Measurements from ENCODE around the gene MPP3. TPM values are rescaled to one million over a fixed set of nuclear protein-coding genes. Genes with fewer than 3 reads are reported as not detected.

MPP3 gene
- total and polyA plus RNA-seq, 2 donors (not counting 1 experiment from before 2014, with no cell fraction given): 0.16 TPM; not detected in 1

GRCh38 chr17:43778337-43779144 lies 54.4 kb downstream of the MPP3 start, which contains the start of gene DUSP3:
Gene DUSP3, minus strand, starts transcription at chr17:43778977. Its CDS starts 53 bp downstream, at chr17:43778924.
- TF ChIP-seq EZH2 (IDR thresholded peaks at IDR 0.05; ENCODE audit: borderline replicate concordance, insufficient read depth, low read depth, low read length, poor library complexity, severe bottlenecking): no peak
- no peak for TF ChIP-seq CTCF (IDR thresholded peaks at IDR 0.05)
- no peaks in the 10 kb centered on the region for H3K9me3 ChIP-seq (ENCODE audit: control extremely low read depth in 1 of 3, control insufficient read depth in 2 of 3, insufficient read depth in 1 of 3, low read length in 2 of 3)
- Mint-ChIP-seq H3K4me3 (peak within 1 kb of the TSS; percentile 94), H3K27ac (peak within 1 kb of the TSS; percentile 79), H3K27me3 (peaks cover 29% of the 10 kb centered on the region), H3K9me3 (ENCODE audit: insufficient read depth) (no peaks in the 10 kb centered on the region), H3K4me1 (peaks cover 16% of the 10 kb centered on the region)
- peak within 1 kb of the TSS; percentile 87 for H2AFZ ChIP-seq (ENCODE audit: insufficient read depth, low read depth, low read length, poor library complexity, severe bottlenecking)
- ChIA-PET CTCF (interaction anchor here (0.5 to 1.3 kb wide), 4 partner anchors 11 to 85 kb away, joined by 3 to 5 read pairs (median 4); no protein-coding TSS in a partner anchor), POLR2A (no interaction called here)
- H3K27me3 ChIP-seq (replicated peaks in 1 of 4; ENCODE audit: control extremely low read depth in 1 of 4, control insufficient read depth in 3 of 4, insufficient read depth in 4 of 4, low read length in 3 of 4): peaks cover 0 to 23% (median 9%) of the 10 kb centered on the region in 4 experiments
- H3K36me3 ChIP-seq (replicated peaks in 1 of 2; ENCODE audit: control extremely low read depth in 1 of 2, control insufficient read depth in 1 of 2, extremely low read depth in 1 of 2, insufficient read depth in 2 of 2, low read length in 1 of 2): peaks cover 0 to 7% of the 10 kb centered on the region in 2 experiments
- WGBS (ENCODE audit: insufficient coverage): under 1% methylated on average over 100 of the region's 100 CpGs
- intact Hi-C loops (cut with micrococcal nuclease): no loop called here
- DNase-seq (peak; percentile 87), ATAC-seq (ENCODE audit: low read depth) (peak; percentile 96)
- peak within 1 kb of the TSS; percentile 64 to 86 for H3K27ac ChIP-seq (ENCODE audit: low read length in 2 of 2)
- H3K9ac ChIP-seq (ENCODE audit: low read length): peak within 1 kb of the TSS; percentile 94
- peaks cover 16 to 27% of the 10 kb centered on the region in 2 donors for H3K4me1 ChIP-seq (ENCODE audit: control insufficient read depth in 2 of 2, insufficient read depth in 2 of 2, low read length in 2 of 2)
- H3K4me2 ChIP-seq (replicated peaks; ENCODE audit: low read depth, low read length, poor library complexity, severe bottlenecking): peak within 1 kb of the TSS; percentile 91
- H3K79me2 ChIP-seq (ENCODE audit: control insufficient read depth, insufficient read depth, low read length): peaks cover 3% of the 10 kb centered on the region
- no peaks in the 10 kb centered on the region for H4K20me1 ChIP-seq (ENCODE audit: control insufficient read depth, insufficient read depth, low read length, poor library complexity, severe bottlenecking)
- peak within 1 kb of the TSS; percentile 26 to 83 (median 80) for H3K4me3 ChIP-seq (ENCODE audit: control extremely low read depth in 1 of 5, extremely low read depth in 1 of 5, insufficient read depth in 1 of 5, low read depth in 2 of 5, low read length in 4 of 5)
